H54 (cell line): ENCODE measurements around the gene HHIPL1.

ENCODE experiments used
- DNase-seq: peaks from one replicate; pipeline ENCODE4 v3.0.0; 2011; ENCODE audit warnings: low spot score, mixed read lengths; ENCODE audit not compliant: insufficient read length
- FAIRE-seq: peaks from 3 replicates; lab custom pipeline; 2011; peaks lifted over from hg19 to GRCh38; lab: Jason Lieb, UNC
- POLR2A ChIP-seq: IDR thresholded peaks from 2 replicates; pipeline ENCODE4 v1.6.1; 2011; ENCODE audit warnings: low read depth, mild to moderate bottlenecking, low read length

The HHIPL1 gene

DNA sequence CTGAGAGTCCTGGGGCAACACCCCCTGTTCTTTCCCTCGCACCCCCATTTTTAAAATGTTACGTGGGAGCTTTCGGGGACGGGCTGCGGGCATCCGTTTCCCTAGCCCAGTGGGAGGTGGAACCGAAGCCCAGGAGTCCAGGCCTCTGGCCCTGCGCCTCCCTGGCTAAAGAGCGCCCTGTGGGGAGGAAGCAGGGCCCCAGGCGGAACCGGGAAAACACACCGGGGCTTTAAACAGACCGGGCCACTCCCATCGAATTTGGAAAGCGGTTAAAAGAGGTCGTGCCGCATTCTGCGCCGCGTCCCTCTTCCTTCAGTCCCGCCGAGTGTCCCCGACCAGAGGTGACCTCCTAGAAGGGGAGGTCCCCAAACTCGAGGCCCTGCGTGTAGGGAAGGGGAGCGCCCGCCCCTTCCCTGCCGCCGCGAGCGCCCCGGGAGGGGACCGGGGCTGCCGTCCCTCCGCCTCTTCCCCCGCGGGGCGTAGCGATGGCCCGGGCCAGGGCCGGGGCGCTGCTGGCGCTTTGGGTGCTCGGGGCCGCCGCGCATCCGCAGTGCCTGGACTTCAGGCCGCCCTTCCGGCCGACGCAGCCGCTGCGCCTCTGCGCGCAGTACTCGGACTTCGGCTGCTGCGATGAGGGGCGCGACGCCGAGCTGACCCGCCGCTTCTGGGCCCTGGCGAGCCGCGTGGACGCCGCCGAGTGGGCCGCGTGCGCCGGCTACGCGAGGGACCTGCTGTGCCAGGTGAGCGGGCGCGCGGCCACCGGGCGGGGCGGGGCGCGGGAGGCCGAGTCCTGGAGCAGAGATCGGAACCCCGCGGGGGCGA lies at the start of gene HHIPL1:
Gene HHIPL1 (plus strand): TSS at position 407 of the 822 bp plus-strand sequence. CDS start 79 bp downstream, at position 486.
- FAIRE-seq: no peak
- no peak for TF ChIP-seq POLR2A

DNA sequence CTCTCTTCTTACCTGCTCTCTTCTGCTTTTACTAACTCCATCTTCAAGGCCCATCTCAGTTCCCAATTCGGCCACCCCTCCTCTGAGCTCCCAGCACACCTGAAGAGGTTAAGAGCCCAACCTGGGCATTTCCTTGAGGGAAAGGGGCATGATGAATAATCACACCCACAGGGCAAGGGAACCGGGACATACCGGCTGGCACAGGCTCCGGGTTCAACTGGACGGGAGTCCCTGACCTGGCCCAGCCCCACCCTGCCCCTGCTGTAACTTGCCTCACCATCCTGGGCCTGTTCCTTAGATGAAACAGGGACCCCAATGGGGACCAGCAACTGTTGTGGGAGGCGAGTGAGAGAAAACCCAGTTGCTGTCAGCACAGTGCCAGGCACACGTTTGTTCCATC lies 49.4 kb upstream of the HHIPL1 start:
- FAIRE-seq (no peak), DNase-seq (no peak)
- no peak for TF ChIP-seq POLR2A

More for the DNA sequence above, at the start of gene HHIPL1:
- DNase-seq: no peak

DNA sequence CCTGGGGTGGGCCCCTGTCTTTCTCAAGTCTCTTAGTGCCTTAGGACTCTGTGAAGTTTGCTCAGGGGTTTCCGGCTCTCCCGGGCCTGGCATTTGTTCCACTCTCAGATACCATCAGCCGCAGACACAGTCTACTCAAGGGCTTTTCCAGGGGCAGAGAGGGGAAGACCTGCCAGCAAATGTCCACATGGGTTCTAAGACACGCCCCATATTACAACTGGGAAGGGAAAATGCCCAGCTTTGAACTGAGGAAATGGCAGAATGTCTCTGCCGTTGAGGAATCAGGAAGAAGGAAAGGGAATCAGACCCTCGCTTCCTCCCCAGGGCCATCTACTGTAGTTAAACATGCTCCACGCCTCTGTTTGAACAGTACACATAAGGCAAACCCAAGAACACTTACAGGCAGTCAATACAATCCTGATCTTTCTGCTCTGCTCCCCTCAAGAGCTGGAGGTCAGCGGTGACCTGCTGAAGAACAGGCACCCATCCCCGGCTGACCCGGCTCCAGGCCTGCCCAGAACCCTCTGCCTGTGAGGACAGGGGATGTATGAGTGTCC lies 48.8 kb upstream of the HHIPL1 start:
- TF ChIP-seq POLR2A: no peak
- DNase-seq (no peak), FAIRE-seq (no peak)

DNA sequence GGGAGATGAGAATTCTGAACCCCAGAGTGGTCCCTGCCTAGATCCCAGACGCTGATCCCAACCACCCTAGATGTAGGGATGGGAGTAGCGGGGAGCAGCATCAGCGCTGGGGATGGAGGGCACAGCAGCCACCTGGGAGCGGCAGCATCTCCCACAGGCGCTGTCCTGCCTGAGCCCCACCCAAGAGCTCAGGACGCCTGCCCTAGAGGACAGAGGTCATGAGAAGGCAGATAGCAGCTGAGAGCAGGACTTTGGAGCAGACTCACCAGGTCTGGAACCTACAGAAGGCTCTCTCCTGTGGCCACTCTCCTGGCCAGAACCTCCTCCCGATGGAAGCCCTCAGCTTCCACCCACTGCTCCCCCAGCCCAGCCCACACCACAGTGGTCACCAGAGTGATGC lies 48.2 kb upstream of the HHIPL1 start:
- DNase-seq (no peak), FAIRE-seq (no peak)
- TF ChIP-seq POLR2A: no peak

DNA sequence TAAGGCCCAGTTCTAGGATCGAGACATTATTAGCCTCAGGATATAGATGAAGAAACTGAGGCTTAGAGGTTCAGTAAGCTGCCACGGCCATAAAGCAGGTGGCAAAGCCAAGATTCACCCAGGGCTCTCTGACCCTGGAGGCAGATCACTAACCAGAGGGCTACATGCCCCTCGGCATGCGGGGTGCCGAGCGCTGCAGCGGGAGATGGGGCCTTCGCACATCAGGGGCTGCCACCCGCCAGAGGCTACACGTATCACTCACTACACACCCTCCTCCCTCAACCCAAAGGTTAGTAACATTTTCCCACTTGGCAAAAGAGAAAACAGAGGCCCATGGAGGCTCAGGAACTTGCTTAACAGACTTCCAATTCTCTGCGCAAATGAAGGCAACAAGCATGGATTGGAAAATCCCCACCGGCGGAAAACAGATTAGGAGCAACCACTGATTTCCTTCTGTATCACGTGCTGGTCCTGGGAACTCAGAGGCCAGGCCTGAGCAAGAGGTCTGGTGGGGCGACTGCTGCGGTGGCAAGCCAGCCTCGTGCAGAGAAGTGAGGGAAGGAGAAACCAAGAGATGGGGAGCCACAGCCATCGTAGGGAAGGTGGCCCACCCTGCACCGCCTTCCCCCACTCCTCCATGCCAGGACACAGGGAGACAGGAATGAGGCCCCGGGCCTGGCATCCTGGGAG lies 46.9 kb upstream of the HHIPL1 start:
- FAIRE-seq (no peak), DNase-seq (no peak)
- TF ChIP-seq POLR2A: no peak

DNA sequence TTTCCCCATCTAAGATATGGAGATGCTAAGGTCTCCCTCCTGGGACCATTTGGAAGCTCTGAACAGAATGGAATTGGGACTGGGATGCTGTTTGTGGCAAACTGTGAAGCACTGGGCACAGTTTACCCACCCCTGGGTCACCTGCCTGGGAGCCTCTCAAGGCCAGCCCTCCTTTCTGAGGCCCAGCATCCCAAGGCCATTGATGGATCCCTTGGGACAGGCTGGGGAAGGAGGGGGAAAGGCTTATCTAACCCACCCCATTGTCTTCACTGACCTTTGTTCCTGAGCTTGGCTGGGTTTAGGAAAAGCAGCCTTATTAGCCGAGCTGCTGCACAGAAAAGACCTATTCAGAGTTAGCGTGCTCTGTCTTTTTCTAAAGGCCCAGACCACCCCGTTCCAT lies 46.2 kb upstream of the HHIPL1 start:
- DNase-seq: no peak
- no peak for TF ChIP-seq POLR2A
- no peak for FAIRE-seq

DNA sequence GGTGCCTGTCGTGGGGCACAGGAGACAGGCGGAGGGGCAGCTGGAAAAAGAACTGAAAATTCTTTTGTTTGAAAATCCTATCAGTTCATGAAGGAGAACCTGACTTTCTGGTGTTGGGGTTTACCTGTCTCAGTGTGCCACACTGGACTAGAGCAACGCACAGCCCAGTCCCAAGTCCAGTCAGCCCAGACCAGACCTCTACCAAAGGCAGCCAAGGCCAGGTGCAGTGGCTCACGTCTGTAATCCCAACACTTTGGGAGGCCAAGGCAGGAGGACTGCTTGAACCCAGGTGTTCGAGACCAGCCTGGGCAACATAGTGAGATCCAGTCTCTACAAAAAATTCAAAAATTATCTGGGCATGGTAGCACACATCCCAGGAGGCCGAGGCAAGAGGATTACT lies 45.5 kb upstream of the HHIPL1 start:
- no peak for TF ChIP-seq POLR2A
- FAIRE-seq (no peak), DNase-seq (no peak)

DNA sequence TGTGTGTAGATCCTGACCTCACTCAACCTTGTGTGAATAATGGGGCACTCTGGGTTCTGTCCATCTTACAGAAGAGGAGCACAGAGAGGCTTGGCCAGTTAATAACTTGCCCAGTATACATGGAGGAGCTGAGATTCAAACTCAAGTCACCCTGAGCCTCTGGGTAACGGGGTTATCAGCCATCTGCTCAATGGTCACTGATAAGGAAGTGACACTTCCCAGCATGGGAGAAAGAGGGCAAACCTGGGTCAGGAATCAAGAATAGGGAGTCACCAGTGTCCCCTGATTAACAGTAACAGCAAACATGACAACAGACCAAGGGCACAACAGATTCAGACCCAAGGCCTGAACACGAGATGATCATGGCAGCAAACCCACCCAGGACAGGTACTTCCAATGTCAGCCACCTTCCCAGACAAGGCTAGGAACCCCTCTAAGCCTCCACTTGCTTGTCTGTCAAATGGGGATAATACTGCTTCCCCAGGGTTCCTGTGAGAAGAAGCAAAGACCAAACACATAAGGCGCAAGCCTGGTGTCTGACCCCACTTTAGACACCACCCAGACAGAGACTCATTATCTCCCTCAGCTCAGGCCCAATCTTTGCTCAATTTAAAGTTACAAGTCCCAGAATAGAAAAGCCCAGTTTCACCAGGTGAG lies 44.6 kb upstream of the HHIPL1 start:
- no peak for FAIRE-seq
- no peak for TF ChIP-seq POLR2A
- no peak for DNase-seq

DNA sequence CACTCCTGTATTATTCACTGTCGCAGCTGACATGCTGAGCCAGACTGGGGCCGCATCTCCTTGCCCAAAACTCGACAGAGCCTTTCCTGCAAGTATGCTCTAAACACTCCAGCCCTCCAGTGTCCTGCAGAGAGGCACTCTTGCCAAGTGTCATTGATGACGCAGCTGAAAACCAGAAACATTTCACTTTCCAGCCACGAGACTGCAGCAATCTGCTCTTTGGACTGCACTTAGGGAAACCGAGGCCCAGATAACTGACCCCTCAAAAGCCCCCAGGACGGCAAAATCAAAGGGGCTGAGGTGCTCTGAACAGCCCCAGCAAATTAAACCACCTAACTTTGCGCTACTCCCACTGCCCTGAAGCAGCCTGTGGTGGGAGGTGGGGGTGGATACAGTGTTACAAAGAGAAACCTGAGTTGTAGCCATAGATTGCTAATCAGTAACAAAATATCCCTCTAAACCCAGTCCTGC lies 43.5 kb upstream of the HHIPL1 start:
- TF ChIP-seq POLR2A: no peak
- peak; percentile 50 for FAIRE-seq
- DNase-seq: no peak

DNA sequence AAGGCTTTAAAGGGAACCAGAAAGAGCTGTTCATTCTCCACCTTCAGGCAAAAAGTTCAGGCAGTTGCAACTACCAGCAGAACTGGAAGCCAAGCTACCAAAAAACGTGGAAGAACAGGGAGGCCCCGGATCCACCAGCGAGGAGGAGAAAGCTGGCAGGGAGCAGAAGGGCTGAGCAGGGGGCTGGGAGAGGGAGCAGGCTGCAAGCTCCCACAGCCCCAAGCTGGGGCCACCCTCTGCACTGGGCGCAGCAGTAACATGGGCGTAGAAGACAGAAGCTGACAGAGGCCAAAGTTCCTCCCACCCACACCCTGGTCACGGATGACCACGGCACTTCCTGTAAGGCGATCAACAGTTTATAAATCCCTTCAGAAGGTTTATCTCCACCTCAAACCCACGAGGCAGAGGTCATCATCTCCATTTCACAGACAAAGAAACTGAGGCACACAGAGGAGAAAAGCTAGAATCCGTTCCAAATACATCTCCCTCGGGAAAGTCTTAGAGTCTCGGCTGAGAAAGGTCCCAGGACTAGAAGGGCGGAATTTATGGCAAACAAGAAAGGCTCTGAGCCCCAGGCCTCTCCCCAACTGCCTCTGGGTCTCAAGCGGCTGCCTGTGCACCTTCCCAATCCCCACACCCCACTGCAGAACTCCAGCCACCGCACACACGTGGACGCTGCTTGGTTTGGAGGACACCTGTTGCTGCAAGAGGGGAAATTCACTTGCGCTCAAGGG lies 42.7 kb upstream of the HHIPL1 start:
- TF ChIP-seq POLR2A: no peak
- peak; percentile 49 for DNase-seq
- peak; percentile 38 for FAIRE-seq

DNA sequence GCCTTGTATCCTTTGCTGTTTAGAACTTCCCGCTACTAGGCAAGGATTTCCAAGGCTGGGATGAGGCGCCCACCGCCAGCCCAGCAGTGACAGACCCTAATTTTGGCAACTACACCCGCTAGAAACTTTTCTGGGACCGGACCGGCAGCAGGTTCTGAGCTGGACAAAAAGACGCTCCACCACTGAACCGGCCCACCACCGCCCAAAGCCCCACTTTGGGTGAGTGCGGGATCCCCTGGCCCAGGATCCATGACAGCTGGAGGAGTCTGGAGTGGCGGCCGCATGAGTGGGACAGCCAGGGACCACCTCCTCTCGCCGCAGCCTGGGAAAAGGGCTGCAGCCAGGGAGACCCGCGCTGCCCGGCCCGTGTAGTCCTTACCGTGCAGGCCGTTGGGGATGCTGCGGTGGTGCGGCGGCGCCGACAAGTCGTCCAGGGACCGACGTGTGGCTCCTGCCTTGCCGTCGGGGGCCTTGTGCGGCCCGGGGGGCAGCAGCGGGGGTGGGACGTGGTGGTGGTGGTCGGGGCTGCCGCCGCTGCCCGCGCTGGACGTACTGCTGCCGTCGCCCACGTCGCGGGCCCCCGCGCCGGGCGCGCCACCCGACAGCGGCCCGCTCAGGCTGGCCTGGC lies 42.0 kb upstream of the HHIPL1 start:
- TF ChIP-seq POLR2A: no peak
- FAIRE-seq (no peak), DNase-seq (no peak)

DNA sequence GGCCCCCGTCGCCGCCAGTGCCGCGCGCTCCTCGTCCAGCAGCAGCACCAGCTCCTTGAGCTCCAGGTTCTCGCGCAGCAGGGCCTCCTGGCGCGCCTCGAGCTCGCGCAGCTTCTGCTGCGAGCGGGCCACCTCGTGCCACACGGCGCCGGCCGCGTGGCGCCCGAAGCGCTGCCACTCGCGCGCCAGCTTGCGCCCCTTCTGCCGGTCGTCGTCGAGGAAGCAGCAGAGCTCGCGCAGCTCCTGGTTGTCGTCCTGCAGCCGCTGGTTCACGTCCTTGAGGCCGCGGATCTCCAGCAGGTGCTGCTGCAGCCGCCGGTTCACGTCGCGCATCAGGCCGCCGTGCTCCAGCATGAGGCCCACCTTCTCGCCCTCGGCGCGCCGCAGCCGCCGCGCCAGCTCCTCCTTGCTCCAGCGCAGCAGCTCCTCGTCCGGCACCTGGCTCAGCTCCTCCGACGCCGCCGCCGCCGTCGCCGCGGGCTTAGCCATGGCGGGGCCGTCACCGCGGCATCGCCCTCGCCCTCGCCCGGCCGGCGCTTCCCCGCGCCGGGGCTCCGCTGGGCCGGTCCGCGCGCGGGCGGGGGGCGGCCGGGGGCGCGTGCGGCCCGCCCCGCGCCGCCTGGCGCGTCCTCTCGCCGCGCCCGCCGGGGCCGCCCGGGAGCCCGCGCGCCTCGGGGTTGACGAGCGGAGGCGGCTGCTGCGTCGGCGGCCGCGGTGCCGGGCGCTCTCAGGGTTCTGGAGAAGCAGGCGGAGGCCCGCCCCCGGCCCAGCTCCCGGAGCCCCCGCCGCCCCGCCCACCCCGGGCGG lies 41.3 kb upstream of the HHIPL1 start, which contains the start of gene CCDC85C:
Gene CCDC85C (minus strand): TSS at position 737 of the 807 bp plus-strand sequence. CDS start 248 bp downstream, at position 489.
- TF ChIP-seq POLR2A: peak; percentile 45; the same call in 1 of the 2 replicates
- FAIRE-seq: no peak
- peak; percentile 35 for DNase-seq
